GM06990 (cell line): ENCODE results near the gene KRT86.
"Not testable (repeated sequence)": the region's sequence is repeated elsewhere in the genome, so short reads cannot be mapped to it uniquely, and the experiment has no call there.

ENCODE experiments used
- DNase-seq: peaks from one replicate; pipeline ENCODE4 v3.0.0-alpha.2; 2011; ENCODE audit not compliant: insufficient read length; ENCODE audit errors: extremely low read depth
- H3K27me3 ChIP-seq: replicated peaks from 2 replicates; pipeline ENCODE4 v1.6.0; 2011; ENCODE audit warnings: low read length; ENCODE audit not compliant: control insufficient read depth, insufficient read depth
- H3K36me3 ChIP-seq: 2 replicates; pipeline ENCODE4 v1.5.1; 2011; ENCODE audit warnings: low read length; ENCODE audit not compliant: control insufficient read depth, insufficient read depth
- H3K4me3 ChIP-seq: replicated peaks from 2 replicates; pipeline ENCODE4 v1.5.1; 2011; ENCODE audit warnings: low read depth, mild to moderate bottlenecking, control low read depth, low read length
- TF ChIP-seq, protein P1 (sequence below): IDR thresholded peaks from 2 replicates; pipeline ENCODE4 v1.5.1; 2011; ENCODE audit warnings: low read length, control low read depth, mild to moderate bottlenecking, inconsistent platforms; ENCODE audit not compliant: insufficient read depth, poor library complexity, severe bottlenecking

Gene KRT86

DNA sequence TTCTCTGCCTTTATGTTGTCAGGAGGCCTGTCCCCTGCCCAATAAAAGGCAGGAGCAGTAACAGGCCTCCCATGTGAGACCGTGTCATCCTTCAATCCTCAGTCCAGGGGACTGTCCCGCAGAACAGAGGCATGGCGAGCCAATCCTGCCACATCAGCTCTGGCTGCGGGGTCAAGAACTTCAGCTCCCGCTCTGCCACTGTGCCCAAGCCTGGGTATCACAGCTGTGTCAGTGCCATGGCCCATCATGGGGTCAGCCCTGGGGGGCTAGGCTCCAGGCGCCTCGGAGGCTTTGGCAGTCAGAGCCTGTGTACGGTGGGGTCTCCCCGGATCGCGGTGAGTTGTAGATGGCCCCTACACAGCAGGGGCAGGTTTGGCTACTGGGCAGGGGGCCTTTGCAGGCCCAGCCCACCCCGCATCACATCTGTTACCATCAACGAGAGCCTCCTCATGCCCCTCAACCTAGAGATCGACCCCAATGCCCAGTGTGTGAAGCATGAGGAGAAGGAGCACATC, 66.7 kb downstream of the KRT86 start:
- TF ChIP-seq, protein P1, sequence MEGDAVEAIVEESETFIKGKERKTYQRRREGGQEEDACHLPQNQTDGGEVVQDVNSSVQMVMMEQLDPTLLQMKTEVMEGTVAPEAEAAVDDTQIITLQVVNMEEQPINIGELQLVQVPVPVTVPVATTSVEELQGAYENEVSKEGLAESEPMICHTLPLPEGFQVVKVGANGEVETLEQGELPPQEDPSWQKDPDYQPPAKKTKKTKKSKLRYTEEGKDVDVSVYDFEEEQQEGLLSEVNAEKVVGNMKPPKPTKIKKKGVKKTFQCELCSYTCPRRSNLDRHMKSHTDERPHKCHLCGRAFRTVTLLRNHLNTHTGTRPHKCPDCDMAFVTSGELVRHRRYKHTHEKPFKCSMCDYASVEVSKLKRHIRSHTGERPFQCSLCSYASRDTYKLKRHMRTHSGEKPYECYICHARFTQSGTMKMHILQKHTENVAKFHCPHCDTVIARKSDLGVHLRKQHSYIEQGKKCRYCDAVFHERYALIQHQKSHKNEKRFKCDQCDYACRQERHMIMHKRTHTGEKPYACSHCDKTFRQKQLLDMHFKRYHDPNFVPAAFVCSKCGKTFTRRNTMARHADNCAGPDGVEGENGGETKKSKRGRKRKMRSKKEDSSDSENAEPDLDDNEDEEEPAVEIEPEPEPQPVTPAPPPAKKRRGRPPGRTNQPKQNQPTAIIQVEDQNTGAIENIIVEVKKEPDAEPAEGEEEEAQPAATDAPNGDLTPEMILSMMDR: no peak
- Histone ChIP-seq H3K36me3 (no peaks in the 10 kb centered on the region), H3K4me3 (no peak overlapping the region), H3K27me3 (no peaks in the 10 kb centered on the region; the same call in none of the 2 replicates)
- no peak for DNase-seq

DNA sequence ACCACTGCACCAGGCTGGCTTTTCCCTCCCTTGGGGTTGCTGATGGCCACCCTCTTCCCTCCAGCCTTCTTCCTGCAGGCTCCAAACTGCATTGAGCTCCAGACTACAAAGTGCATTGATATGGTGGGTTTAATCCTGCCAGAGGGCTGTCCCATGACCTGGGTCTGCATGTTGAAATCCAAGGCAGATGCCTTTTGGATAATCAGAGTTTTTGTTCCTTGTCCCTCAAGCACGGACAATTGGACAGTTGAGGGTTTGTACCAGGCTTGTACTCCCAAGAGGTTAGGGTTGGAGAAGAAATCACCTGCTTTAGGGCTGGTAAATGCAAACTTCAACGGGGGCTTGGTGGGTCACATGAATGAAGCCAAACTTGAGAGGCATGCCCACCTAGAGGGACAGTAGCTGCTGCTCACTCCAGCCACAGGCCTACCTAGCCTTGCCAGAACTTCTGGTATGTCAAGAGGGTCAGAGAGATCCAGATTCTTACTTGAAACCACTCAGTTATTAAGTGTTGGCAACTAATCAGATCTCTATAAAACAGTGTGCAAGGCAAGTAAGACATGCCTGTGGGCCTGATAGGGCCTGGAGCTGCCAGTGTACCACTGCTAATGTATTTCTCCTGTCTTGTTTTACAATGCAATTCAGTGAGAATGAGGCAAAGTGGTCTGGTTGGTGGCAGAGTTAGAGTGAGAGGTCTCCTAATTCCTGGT, 68.5 kb downstream of the KRT86 start:
- Histone ChIP-seq H3K36me3 (no peaks in the 10 kb centered on the region), H3K4me3 (no peak overlapping the region), H3K27me3 (no peaks in the 10 kb centered on the region; the same call in none of the 2 replicates)
- no peak for DNase-seq
- TF ChIP-seq, protein P1: no peak

DNA sequence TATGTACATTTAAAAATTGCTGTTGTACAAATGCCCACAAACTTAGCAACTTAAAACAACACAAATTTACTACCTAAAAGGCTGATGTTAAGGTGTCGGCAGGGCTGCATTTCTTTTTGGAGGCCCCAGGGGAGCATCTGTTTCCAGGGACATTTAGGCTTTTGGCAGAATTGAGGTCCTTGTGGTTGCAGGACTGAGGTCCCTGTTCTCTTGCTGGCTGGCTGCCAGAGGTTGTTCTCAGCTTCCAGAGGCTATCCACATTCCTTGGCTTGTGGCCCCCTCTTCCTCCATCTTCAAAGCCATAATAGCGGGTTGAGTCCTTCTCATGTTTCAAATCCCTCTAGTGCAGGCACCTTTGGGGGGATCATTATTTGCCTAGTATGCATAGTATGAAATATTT, 69.1 kb downstream of the KRT86 start:
- Histone ChIP-seq H3K36me3 (no peaks in the 10 kb centered on the region), H3K27me3 (no peaks in the 10 kb centered on the region; the same call in none of the 2 replicates), H3K4me3 (no peak overlapping the region)
- no peak for DNase-seq
- TF ChIP-seq, protein P1: no peak

DNA sequence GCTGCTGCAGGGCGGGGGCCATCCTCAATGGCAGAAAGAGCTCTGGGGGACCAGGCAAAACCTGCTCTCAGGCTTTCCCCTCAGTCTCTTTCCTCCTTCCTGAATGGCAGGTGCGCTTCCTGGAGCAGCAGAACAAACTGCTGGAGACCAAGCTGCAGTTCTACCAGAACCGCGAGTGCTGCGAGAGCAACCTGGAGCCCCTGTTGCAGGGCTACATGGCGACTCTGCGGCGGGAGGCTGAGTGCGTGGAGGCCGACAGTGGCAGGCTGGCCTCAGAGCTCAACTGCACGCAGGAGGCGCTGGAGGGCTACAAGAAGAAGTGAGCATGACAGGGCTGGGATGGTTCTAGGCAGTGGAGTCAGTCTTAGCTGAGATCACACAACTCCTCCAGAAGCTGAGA, 69.7 kb downstream of the KRT86 start:
- H3K27me3 ChIP-seq: no peaks in the 10 kb centered on the region; the same call in none of the 2 replicates
- no peak for DNase-seq
- H3K36me3 ChIP-seq: no peaks in the 10 kb centered on the region
- no peak overlapping the region for H3K4me3 ChIP-seq
- TF ChIP-seq, protein P1: no peak

DNA sequence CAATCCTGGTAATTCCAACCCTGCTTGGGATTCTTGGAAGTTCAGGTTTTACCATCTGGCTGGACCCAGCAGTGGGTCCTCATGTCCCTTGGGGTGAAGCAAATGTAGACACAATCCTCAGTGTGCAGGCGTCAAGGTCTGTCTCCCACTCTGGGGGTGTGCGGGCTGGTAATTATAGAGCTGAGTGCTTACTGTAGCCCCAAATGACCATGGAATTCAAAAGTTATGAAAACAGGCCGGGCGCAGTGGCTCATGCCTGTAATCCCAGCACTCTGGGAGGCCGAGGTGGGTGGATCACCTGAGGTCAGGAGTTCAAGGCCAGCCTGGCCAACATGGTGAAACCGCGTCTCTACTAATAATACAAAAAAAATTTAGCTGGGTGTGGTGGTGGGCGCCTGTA, 70.6 kb downstream of the KRT86 start:
- not testable (repeated sequence) for H3K4me3 ChIP-seq, H3K36me3 ChIP-seq, DNase-seq, H3K27me3 ChIP-seq

DNA sequence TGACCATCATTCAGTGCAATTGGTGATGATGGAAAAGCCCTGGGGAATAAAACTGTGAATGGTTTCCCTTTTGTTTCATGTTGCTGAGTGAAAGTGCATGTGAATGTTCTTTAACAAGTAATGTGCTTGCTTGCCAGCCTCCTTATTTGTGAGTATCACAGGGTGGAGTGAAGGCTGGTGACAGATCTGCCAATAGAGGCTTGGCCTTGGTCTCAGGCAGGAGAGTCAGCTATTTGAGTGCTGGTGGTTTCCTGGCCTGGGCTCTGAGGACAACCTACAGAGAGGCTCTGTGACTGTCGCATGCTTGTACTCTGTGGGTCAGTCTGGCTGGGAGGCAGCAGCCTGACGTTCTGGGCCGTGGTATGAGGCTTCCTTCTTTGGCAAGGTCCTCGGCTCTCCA, 72.1 kb downstream of the KRT86 start:
- H3K27me3 ChIP-seq: peaks cover 1% of the 10 kb centered on the region
- TF ChIP-seq, protein P1: no peak
- no peak for DNase-seq

More for the DNA sequence above, 72.1 kb downstream of the KRT86 start:
- Histone ChIP-seq H3K4me3 (no peak overlapping the region), H3K36me3 (no peaks in the 10 kb centered on the region)
